Globus pallidus (tissue), 1 donor: ENCODE data around the gene SKP1.
"Not testable (repeated sequence)": the region's sequence is repeated elsewhere in the genome, so short reads cannot be mapped to it uniquely, and the experiment has no call there.

Experiments used
- DNase-seq: peaks from one replicate; pipeline ENCODE4 v3.0.0-alpha.2; 2015; ENCODE audit warnings: low spot score

Gene SKP1

DNA sequence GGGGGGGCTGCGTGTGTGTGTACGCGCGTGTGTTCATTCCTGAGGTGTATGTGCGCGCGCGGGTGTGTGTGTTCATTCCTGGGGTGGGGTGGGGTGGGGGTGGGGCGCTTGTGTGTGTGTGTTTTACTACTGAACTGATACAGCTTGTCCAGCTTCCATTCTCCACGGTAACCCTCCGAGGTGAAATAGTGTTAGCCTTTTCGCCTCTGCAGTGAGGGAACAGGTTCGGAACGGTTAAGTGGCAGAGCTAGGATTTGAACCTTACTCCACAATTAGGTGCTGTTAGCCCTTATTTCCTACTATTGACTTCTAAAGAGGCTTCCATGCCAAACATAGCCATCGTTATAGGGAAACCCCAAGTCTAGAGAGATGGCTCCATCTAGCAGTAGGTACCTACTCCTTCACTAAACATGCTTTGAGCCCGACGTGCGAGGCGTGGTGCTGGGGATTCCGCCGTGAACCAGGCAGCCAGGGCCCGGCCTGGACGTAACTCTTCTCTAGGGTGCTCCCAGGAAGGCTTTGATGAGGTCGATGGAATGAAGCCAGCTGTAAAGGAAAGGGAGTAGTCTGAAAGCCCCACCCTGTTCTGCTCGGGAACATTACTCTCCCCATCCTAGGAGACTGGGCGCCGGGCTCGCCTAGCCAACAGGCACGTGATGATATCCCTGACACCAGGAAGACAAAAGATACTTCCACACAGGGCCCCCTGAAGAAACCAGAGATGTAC is 782 bp upstream of the SKP1 start:
- no peak for DNase-seq

DNA sequence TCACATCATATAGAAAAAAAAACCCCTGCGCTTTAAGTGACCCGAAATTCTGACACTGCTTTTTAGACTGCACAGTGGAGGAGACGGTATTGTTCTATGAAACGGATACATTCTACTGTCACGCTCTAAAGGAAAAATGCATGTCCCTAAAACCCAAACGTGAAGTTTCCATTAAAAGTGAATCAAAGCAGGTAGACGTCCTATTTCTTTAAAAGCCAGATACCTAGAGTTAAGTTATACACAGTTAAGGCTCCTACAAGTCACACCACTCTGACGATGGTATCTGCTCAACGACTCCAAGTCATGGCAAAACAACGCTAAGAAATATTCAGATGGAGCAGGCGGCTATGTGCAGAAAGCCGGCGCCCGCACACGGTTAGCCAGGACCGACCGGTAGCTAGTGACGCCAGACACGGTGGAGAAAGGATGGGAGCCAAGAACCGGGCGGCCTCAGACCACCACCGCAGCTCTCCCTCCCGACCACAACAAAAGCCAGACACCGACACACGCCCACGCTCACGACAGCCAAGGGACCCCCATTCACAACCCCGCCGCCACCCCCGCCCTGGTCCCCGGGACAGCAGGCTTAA is 734 bp downstream of the SKP1 start:
- DNase-seq: no peak

DNA sequence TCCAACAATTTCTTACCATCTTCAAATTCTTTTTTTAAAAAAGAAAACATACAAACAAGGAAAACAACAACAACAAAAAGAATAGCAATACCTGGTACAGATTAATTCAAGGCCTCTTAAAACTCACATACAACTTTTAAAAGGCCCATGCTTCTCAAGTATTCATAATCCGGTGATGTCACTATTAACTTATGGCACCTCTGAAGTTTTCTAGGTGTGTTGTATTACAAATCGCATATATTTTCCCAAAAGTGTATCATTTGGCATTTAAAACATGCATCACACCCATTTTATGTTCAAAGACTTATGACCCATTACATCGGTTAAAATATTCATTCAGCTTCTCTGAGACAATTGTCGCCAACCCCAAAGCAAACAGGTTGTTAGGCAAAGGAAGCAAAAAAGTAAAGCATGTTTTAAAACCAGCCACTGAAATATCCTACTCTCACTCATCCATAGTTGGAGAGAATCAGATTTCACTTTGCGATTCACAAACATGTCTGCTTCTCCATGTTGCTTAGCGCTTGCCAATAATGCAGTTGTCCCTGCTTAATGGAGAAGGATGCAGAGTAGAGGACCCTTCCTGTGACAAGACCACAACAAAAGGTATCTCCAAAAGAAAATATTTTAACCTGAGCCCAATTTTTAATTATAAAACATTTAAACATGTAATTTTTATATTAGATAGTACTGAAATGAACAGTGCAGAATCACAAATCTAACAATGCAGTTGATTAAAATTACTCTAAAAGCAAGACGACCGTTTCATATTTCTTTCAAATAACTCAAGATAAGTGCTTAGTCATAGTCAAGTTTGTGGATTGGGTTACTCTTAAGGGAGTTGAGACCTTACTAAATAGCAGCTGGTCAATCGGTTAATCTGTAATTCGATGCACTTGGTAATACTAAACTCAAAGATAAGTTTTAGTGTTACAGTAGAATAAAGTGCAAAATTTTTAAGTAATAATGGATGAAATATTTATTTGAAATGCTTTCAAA is 1.6 kb downstream of the SKP1 start:
- DNase-seq: no peak

DNA sequence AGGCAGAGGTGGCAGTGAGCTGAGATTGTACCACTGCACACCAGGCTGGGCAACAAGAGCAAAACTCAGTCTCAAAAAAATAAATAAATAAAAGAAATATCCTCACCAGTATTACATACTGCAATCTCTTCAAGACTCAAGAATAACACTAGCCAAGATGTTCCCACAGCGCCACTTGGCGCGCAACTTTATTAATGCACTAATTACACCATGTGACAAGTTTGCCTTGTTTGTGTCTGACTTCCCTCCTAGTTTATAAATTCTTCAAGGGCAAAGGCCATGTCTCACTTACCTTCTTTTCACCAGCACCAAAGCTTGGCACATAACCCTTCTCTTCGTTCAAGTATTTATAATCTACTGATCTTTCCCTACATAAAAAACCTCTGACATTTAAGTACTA is 4.8 kb downstream of the SKP1 start:
- no peak for DNase-seq

DNA sequence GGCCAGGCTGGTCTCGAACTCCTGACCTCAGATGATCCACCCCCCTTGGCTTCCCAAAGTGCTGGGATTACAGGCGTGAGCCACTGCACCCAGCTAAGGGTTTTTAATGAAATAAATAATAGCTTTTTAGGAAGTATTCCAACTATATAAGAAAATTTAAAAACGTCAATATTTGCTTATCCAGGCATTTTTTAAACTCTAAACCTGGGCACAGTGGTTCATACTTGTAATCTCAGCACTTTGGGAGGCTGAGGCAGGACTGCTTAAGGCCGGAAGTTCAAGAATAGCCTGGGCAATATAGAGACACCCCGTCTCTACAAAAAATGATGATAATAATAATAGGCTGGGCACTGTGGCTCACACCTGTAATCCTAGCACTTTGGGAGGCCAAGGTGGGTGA is 14.2 kb downstream of the SKP1 start:
- DNase-seq: no peak

DNA sequence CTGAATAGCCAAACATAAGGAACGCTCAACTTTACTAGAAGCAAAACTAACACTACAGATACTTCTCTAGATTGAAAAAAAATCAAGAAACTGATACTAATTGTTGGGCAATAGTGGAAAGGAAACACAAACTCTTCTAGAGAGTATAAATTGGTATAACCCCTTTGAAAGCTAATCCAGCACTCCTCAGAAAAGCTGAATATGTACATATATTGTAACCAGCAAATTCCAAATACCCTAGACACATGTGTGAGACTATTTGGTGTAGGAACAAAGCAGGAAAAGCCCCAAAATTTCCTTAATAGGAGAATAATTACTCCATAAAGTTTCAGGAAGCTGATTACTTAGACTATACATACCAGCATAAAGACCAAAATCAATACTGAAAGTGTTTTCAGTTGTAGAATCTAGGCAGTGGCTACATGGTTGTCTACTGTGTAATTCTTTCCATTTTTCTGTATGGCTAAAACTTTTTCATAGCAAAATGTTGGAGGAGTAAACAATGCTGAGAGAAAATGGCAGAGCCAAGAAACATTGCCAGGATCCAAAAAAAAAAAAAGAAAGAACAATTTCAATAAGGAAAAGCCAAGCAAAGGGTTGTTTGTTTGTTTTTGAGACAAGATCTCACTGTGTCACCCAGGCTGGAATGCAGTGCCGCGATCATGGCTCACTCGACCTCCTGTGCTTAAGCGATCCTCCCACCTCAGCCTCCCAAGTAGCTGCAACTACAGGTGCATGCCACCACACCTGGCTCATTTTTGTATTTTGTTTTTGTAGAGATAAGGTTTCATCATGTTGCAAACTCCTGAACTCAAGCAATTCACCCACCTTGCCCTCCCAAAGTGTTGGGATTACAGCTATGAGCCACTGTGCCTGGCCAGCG is 15.0 kb downstream of the SKP1 start:
- DNase-seq: no peak

DNA sequence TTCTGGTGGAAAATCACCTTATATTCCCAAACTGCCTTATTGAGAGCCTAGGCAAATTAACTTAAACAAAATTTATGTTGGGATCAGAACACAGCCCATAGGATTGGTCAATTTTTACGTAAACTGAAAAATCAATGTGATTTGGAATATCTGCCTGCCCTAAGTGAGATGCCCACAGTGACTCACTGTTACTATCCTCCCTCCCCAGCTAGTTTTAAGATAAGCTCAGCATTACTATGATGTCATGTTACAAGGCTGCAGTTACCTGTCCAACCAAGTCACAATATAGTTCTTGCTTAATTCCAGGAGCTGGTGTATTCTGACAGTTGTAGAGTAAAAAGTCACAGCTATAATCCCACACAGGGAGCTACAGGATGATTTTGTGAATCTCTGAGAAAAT is 23.1 kb downstream of the SKP1 start:
- DNase-seq: no peak

DNA sequence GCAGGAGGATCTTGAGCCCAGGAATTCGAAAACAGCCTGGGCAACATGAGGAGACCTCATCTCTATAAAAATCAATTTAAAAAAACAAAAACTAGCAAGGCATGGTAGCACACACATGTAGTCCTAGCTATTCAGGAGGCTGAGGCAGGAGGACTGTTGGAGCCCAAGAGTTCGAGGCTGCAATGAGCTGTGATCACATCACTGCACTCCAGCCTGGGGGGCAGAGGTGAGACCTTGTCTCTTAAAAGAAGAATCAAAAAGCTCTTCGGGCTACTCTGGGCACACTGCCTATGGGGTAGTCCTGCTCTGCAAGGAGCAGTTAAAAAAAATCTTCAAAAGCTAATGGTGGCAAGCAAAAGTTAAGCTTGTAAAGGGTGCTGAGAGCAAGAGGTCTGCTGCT is 23.5 kb downstream of the SKP1 start:
- DNase-seq: no peak

DNA sequence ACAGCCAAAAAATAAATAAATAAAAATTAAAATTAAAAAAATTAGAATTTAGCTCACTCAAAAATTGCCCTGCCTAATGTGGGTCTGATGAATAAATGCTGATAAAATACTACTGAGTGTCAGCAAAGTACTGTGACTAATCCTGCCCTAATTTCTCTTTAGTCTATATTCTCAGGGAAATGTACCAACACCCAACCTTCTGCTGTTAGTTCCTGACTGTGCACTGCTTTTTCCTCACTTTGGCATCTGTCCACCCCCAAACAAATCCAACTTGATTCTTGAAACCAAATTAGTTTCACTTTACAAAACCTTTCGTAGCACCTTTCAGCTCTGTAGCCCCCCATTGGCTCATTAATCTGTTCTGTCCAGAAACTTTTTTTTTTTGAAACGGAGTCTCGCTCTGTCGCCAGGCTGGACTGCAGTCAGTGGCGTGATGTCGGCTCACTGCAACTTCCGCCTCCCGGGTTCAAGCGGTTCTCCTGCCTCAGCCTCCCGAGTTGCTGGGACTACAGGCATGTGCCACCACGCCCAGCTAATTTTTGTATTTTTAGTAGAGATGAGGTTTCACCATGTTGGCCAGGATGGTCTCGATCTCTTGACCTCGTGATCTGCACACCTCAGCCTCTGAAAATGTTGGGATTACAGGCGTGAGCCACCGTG is 24.4 kb downstream of the SKP1 start:
- DNase-seq: not testable (repeated sequence)

DNA sequence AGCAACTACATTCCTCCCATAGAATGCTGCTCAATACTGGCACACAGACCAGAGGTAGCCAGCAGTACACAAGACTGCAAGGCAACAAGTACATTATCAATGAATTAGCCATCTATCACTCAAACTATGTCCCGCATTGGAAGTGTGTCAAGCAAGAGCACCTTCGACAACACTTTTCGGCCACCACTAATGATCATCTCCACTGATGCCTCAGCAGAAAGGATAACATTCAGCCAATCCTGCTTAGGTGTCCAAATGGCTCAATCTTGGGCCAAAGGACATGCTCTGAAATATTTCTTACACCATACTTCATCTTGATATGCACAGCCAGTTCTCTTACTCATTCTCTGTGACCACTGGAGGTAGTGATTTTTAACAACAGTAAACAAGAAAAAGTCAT is 25.0 kb downstream of the SKP1 start:
- DNase-seq: no peak

DNA sequence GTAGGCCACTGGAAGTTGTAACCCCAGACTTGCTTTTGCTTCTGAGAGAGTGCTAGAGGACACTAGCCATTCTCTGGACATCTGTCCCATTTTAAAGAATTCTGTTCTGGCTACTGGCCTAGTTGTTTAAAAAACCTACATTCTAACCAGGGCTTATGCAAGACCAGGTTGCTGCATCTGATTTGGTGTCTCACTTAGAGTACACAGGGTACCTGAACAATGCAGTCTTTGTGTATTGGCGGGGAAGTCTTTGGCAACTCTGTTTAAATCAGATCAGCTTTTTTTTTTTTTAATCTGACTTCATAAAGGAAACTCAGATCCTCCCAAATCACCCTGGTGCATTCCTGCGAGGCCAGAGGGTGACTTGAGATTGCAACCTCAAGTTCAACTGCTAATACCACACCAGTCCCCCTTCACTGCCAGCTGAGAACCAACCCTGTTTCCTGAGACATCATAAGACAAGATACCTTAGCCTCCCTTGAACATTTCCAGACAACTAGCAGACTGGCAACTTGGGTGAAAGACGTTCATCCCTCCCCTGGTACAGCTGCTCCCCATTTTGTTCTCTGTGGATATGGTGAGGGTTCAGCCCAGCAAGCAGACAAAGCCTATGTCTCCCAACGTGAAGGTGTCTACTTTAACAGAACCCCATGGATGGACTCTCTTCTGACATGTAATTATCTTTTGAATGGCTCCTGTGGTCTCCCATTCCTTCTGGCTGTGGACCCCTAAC is 27.0 kb downstream of the SKP1 start:
- DNase-seq: peak; percentile 62

DNA sequence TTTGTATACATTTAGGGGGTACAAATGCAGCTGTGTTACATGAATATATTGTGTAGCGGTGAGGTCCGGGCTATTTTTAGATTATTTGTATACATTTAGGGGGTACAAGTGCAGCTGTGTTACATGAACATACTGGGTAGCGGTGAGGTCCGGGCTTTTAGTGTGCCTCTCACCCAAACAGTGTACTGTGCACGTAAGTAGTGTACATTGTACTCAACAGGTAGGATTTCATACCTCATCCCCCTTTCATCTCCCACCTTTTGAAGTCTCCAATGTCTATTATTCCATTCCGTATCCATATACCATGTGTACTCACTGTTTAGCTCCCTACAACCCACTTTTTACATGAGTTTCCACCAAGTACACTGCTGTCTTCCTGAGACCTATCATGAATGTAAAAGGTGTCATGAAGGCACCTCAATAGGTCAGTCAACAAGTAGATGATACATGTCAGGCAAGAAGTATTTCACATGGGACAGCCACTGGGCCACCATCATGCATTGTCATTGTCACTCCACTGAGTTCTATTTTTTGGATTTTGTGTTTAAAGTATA is 27.7 kb downstream of the SKP1 start:
- no peak for DNase-seq

DNA sequence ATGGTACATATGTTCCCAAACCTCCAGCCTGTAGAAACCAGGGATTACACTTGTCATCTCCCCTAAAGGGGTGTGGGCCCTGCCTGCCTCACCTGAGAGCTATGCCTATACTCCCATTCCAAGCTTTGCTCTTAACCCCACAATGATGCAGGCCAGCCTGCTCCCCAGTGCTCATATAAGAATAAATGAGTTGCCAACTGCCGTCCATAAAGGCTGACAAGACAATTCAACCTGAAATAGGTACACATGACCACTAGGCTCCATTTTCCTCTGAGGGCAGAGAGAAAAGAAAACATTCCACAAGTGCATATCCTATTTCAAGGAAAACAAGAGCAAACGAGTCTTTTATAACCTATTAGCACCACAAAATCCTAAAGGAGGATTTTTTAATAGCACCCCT is 28.4 kb downstream of the SKP1 start:
- DNase-seq: no peak

DNA sequence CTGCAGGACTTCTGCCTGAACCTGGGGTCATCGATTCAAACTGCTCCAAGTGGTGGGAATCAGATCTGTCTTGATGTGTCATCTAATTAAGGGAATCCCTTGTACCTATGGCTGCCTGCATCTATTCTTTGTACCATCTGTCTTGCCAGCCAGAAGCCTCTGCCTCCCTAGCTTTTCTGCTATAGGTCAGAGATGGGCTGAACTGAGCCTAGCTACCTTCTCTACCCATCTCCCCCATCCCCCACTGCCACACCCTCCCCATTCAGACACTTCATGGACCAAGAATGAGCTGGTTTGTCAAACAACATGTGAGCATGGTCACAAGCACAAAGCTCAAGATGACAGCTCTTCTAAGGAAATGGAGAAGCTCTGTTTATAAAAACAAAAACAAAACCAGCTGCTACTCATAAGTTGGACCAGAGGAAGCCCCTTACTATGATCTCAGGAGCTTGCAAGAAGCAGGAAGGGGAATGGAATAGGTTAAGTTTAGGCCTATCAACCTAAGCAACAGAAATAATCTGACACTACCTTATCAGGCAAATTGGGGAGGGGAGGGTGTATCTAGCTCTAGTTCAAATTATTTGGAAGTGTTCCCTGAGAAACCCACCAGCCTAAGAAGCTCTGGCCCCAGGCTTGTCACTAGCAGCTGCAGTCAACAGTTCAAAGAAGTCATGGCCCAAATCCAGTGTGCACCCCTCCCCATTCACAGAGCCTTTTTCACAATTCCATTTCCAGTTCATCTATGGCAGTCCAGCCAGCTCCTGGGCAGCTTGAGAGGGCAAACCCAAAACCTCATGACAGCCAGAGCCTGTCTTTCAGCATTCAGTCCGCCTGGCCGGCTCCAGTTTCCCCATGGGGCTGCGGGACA is 29.9 kb downstream of the SKP1 start:
- DNase-seq: no peak

DNA sequence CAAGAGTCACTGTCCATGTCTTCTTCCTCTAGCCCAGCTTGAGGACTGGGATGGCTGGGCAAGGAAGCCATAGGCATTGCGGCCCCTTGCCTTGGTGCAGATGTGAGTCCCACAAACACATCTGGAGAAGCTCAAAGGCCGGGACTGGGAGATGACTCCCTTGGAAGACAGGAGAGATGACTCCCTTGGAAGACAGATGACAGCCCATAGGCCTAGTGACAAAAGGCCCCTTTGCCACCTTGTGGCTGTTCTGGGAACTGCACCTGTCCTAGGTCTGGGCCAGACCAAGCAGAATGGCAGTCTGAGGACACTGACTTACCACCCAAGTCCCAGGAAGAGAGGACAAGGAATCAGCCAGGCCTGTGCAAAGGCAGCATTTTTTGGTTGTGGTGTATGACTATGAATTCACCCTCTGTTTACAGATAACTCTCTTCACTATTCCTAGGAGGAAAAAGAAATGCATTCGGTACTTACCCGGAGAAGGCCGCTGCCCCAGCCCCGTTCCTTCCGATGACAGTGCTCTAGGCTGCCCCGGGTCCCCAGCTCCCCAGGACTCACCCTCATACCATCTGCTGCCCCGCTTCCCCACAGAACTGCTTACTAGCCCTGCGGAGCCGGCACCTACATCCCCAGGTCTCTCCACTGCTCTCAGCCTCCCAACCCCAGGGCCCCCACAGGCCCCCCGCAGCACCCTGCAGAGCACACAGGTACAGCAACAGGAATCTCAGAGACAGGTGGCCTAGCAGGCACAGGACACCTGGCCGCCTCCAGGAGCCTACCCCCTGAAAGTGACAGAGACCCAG is 30.8 kb downstream of the SKP1 start:
- peak; percentile 70 for DNase-seq

DNA sequence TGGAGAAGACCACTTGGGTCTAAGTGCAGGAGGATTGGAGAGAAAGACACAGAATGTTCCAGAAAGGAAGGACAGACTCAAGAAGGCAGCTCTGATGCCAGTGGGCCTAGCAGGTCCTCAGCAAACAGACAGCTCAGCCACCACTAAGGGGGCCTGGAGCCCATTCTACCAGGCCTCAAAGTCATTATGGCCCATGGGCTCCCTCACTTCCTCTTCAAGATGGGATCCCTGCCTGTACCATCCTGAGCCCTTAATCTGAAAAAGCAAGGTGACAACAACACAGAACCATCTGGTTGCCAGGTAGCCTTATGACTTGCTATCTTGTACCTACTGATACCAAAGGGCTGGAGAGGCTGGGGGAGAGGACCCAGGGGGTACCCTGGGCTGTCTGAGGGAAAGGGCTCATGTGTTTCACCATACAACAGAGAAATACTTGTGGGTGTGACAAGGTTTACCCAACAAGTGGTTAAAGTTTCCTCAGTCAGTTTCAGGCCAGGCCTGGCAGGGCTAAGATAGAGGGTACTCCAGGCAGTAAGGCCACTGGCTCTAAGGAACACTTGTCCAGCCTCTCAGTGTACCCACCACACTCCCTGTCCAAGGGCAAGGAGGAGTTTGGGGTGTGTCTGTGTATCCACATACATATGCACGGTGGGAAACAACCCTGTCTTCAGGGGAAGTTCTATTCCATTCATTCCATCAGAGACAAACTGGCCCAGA is 31.6 kb downstream of the SKP1 start:
- DNase-seq: no peak
